ENCODE results near the gene EHMT1.

The EHMT1 gene

GRCh38 chr9:137745541-137745991 is 126.8 kb downstream of the EHMT1 start:
- DNase-seq, result peak; percentile 40

GRCh38 chr9:137748311-137748710 is 129.5 kb downstream of the EHMT1 start:
- no peak for DNase-seq

- DNase-seq, result no peak
Observed at GRCh38 chr9:137748741-137749140, 129.9 kb downstream of the EHMT1 start.

- DNase-seq, result no peak
Observed at GRCh38 chr9:137749511-137749910, 130.7 kb downstream of the EHMT1 start.

- no peak for DNase-seq
Observed at GRCh38 chr9:137750007-137750406, 131.2 kb downstream of the EHMT1 start.

GRCh38 chr9:137750566-137750965 is 131.8 kb downstream of the EHMT1 start:
- no peak for DNase-seq

GRCh38 chr9:137751616-137752015 is 132.8 kb downstream of the EHMT1 start:
- DNase-seq, result no peak

GRCh38 chr9:137752426-137752825 is 133.6 kb downstream of the EHMT1 start:
- no peak for DNase-seq

GRCh38 chr9:137753192-137753765 is 134.5 kb downstream of the EHMT1 start:
- no peak for DNase-seq

GRCh38 chr9:137755261-137755927 is 136.6 kb downstream of the EHMT1 start:
- DNase-seq, result no peak

GRCh38 chr9:137756045-137756744 is 137.4 kb downstream of the EHMT1 start:
- no peak for DNase-seq

GRCh38 chr9:137757139-137757538 is 138.3 kb downstream of the EHMT1 start:
- no peak for DNase-seq

- DNase-seq, result peak; percentile 47
Observed at GRCh38 chr9:137757613-137758029, 138.8 kb downstream of the EHMT1 start.

- DNase-seq, result no peak
Observed at GRCh38 chr9:137758067-137758466, 139.3 kb downstream of the EHMT1 start.

- no peak for DNase-seq
Observed at GRCh38 chr9:137759117-137759516, 140.3 kb downstream of the EHMT1 start.

GRCh38 chr9:137759649-137760321 is 141.0 kb downstream of the EHMT1 start:
- DNase-seq, result no peak

- no peak for DNase-seq
Observed at GRCh38 chr9:137760426-137760825, 141.6 kb downstream of the EHMT1 start.

GRCh38 chr9:137761032-137761431 is 142.2 kb downstream of the EHMT1 start:
- DNase-seq, result peak; percentile 61

GRCh38 chr9:137761793-137762192 is 143.0 kb downstream of the EHMT1 start:
- no peak for DNase-seq

- DNase-seq, result peak; percentile 9
Observed at GRCh38 chr9:137762414-137763061, 143.7 kb downstream of the EHMT1 start.

- no peak for DNase-seq
Observed at GRCh38 chr9:137763271-137763955, 144.6 kb downstream of the EHMT1 start.

GRCh38 chr9:137764171-137764671 is 145.4 kb downstream of the EHMT1 start:
- DNase-seq, result no peak
